Body of pancreas (tissue), 4 donors: ENCODE data around the gene IFT57.

Experiments used
- POLR2A ChIP-seq, 3 donors: fragments of 450-650 bp; IDR thresholded peaks; one replicate each; pipeline ENCODE4 v1.6.1; 2016; ENCODE audit warnings: antibody characterized with exemption in 3 of 3, mild to moderate bottlenecking in 2 of 3
- TF ChIP-seq, protein P1 (sequence below), 7 experiments: fragments of 450-650 bp in 4 of 7; fragments of 200-600 bp in 3 of 7; sonication (generic) in 3 of 7; IDR thresholded peaks; one replicate each; pipeline ENCODE4 v1.5.1; 2016 to 2019; ENCODE audit warnings: antibody characterized with exemption in 7 of 7

DNA sequence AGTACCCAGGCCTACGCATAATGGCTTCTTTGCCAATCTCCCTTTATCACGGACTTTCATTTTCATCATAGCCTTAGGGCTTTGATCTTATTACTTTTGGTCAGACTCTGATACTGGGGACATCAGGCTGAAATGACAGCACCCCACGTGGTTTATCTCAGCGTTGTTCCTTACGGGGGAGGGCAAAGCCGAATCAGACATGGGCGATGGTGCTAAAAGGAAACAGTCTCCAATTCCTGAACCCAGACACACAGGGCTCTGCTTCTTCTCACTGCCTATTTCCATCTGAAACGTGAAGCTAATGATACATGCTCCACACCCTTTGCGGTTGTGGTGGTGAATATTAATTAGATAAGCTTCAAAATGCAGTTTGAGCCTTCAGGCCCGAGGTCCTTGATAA is 72.0 kb downstream of the IFT57 start:
- TF ChIP-seq POLR2A (IDR thresholded peaks at IDR 0.05) = no peak
- TF ChIP-seq, protein P1, sequence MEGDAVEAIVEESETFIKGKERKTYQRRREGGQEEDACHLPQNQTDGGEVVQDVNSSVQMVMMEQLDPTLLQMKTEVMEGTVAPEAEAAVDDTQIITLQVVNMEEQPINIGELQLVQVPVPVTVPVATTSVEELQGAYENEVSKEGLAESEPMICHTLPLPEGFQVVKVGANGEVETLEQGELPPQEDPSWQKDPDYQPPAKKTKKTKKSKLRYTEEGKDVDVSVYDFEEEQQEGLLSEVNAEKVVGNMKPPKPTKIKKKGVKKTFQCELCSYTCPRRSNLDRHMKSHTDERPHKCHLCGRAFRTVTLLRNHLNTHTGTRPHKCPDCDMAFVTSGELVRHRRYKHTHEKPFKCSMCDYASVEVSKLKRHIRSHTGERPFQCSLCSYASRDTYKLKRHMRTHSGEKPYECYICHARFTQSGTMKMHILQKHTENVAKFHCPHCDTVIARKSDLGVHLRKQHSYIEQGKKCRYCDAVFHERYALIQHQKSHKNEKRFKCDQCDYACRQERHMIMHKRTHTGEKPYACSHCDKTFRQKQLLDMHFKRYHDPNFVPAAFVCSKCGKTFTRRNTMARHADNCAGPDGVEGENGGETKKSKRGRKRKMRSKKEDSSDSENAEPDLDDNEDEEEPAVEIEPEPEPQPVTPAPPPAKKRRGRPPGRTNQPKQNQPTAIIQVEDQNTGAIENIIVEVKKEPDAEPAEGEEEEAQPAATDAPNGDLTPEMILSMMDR (IDR thresholded peaks at IDR 0.05) = no peak
